GM10266 (cell line): ENCODE data around the gene RSPH1.

ENCODE experiments used
- DNase-seq: peaks from one replicate; pipeline ENCODE4 v3.0.0; 2012; ENCODE audit errors: extremely low spot score
- CTCF ChIP-seq: IDR thresholded peaks from 2 replicates; pipeline ENCODE4 v1.5.1; 2012; ENCODE audit warnings: mild to moderate bottlenecking, low read depth; ENCODE audit not compliant: control insufficient read depth, insufficient read depth; ENCODE audit errors: missing control alignments

The RSPH1 gene

GRCh38 chr21:42459546-42460215 lies 36.3 kb downstream of the RSPH1 start:
- no peak for DNase-seq
- no peak for TF ChIP-seq CTCF

- no peak for DNase-seq
- no peak for TF ChIP-seq CTCF
Observed at GRCh38 chr21:42459082-42459460, 37.0 kb downstream of the RSPH1 start.

GRCh38 chr21:42456457-42456856 lies 39.6 kb downstream of the RSPH1 start:
- TF ChIP-seq CTCF, result no peak
- no peak for DNase-seq

- DNase-seq, result no peak
- TF ChIP-seq CTCF, result no peak
Observed at GRCh38 chr21:42455754-42456440, 40.1 kb downstream of the RSPH1 start.

GRCh38 chr21:42455196-42455595 lies 40.8 kb downstream of the RSPH1 start:
- DNase-seq, result no peak
- no peak for TF ChIP-seq CTCF

GRCh38 chr21:42454786-42455185 lies 41.2 kb downstream of the RSPH1 start:
- no peak for DNase-seq
- TF ChIP-seq CTCF, result no peak

GRCh38 chr21:42453986-42454570 lies 41.9 kb downstream of the RSPH1 start:
- no peak for DNase-seq
- TF ChIP-seq CTCF, result no peak
